ENCODE measurements around the gene ERF. TPM values are rescaled to one million over a fixed set of nuclear protein-coding genes. Genes with fewer than 3 reads are reported as not detected.

Gene ERF
- total RNA-seq, 6 experiments from 2014 or later: 15.4 to 35.7 (median 30.5) TPM

GRCh38 chr19:42293948-42294347, 39.0 kb upstream of the ERF start:
- Histone ChIP-seq H3K27me3 (no peaks in the 10 kb centered on the region), H3K36me3 (peaks cover 0 to 46% (median 24%) of the 10 kb centered on the region in 4 donors), H3K4me3 (no peak overlapping the region), H3K4me1 (peaks cover 0 to 9% (median 0%) of the 10 kb centered on the region in 4 donors), H3K27ac (no peak overlapping the region), H3K9me3 (no peaks in the 10 kb centered on the region)
- intact Hi-C loops (cut with DNase I): loop anchor here in 1 of 2 donors (10.0 kb wide), 1 partner anchor 49 kb away; the partner anchor contains the start of gene GSK3A
- no peak for TF ChIP-seq CTCF (IDR thresholded peaks at IDR 0.05)
- TF ChIP-seq POLR2A (IDR thresholded peaks at IDR 0.05): no peak
- WGBS (ENCODE audit: insufficient coverage, low coverage, low lambda C conversion rate, missing lambda C conversion rate): no CpG with 5 or more reads among the region's 15 CpGs
- ATAC-seq: no peak
- DNase-seq: peak in 1 of 3 donors; percentile 43

- Histone ChIP-seq H3K9me3 (no peaks in the 10 kb centered on the region), H3K4me3 (no peak overlapping the region), H3K4me1 (peaks cover 0 to 7% (median 0%) of the 10 kb centered on the region in 4 donors), H3K27me3 (no peaks in the 10 kb centered on the region), H3K27ac (no peak overlapping the region), H3K36me3 (peaks cover 0 to 49% (median 27%) of the 10 kb centered on the region in 4 donors)
- intact Hi-C loops (cut with DNase I): loop anchor here in 1 of 2 donors (10.0 kb wide), 1 partner anchor 49 kb away; the partner anchor contains the start of gene GSK3A
- DNase-seq (peak in 2 of 3 donors; percentile 26 to 40), ATAC-seq (no peak)
- no peak for TF ChIP-seq CTCF (IDR thresholded peaks at IDR 0.05)
- TF ChIP-seq POLR2A (IDR thresholded peaks at IDR 0.05): no peak
- 50% methylated on average over 2 of the region's 17 CpGs for WGBS (ENCODE audit: insufficient coverage, low coverage, low lambda C conversion rate, missing lambda C conversion rate)
These were observed 38.6 kb upstream of the ERF start for GRCh38 chr19:42293540-42293939.

- Histone ChIP-seq H3K27me3 (no peaks in the 10 kb centered on the region), H3K4me3 (no peak overlapping the region), H3K4me1 (peaks cover 0 to under 1% (median 0%) of the 10 kb centered on the region in 4 donors), H3K27ac (no peak overlapping the region), H3K36me3 (peaks cover 0 to 55% (median 31%) of the 10 kb centered on the region in 4 donors), H3K9me3 (no peaks in the 10 kb centered on the region)
- no peak for ATAC-seq
- WGBS (ENCODE audit: insufficient coverage, low coverage, low lambda C conversion rate, missing lambda C conversion rate): 87% methylated on average over 3 of the region's 14 CpGs
- no peak for TF ChIP-seq POLR2A (IDR thresholded peaks at IDR 0.05)
- TF ChIP-seq CTCF (IDR thresholded peaks at IDR 0.05): no peak
- intact Hi-C loops (cut with DNase I): loop anchor here in 1 of 2 donors (10.0 kb wide), 1 partner anchor 48 kb away; the partner anchor contains the start of gene GSK3A
- DNase-seq: peak in 1 of 3 donors; percentile 48
These were observed 38.0 kb upstream of the ERF start for GRCh38 chr19:42292963-42293362.

- Histone ChIP-seq H3K4me3 (no peak overlapping the region), H3K4me1 (no peaks in the 10 kb centered on the region), H3K9me3 (no peaks in the 10 kb centered on the region), H3K36me3 (peaks cover 0 to 62% (median 35%) of the 10 kb centered on the region in 4 donors), H3K27me3 (no peaks in the 10 kb centered on the region), H3K27ac (no peak overlapping the region)
- DNase-seq (peak in 1 of 3 donors; percentile 47), ATAC-seq (no peak)
- TF ChIP-seq POLR2A (IDR thresholded peaks at IDR 0.05) (no peak), CTCF (IDR thresholded peaks at IDR 0.05) (no peak)
- WGBS (ENCODE audit: insufficient coverage, low coverage, low lambda C conversion rate, missing lambda C conversion rate): 100% methylated on average over 4 of the region's 27 CpGs
- intact Hi-C loops (cut with DNase I): loop anchor here in 1 of 2 donors (10.0 kb wide), 1 partner anchor 48 kb away; the partner anchor contains the start of gene GSK3A
These were observed 37.4 kb upstream of the ERF start for GRCh38 chr19:42292042-42292960.

Data from right lobe of liver (tissue), 6 donors.